ENCODE results near the gene ARHGEF11.

ARHGEF11 gene

GRCh38 chr1:156896490-156897033 lies 149.0 kb downstream of the ARHGEF11 start:
- no peak overlapping the region for H3K4me3 Mint-ChIP-seq
- H3K9me3 Mint-ChIP-seq = no peaks in the 10 kb centered on the region
- H3K4me1 Mint-ChIP-seq (ENCODE audit: low read depth) = peaks cover 8% of the 10 kb centered on the region
- peaks cover 59% of the 10 kb centered on the region for H3K27me3 Mint-ChIP-seq (ENCODE audit: low read depth)
- H3K36me3 Mint-ChIP-seq (ENCODE audit: low read depth) = no peaks in the 10 kb centered on the region
- no peak overlapping the region for H3K27ac Mint-ChIP-seq
- DNase-seq (ENCODE audit: low spot score) = no peak

GRCh38 chr1:156895927-156896326 lies 149.6 kb downstream of the ARHGEF11 start:
- Mint-ChIP-seq H3K4me3 (no peak overlapping the region), H3K4me1 (ENCODE audit: low read depth) (peaks cover 8% of the 10 kb centered on the region), H3K9me3 (no peaks in the 10 kb centered on the region), H3K27me3 (ENCODE audit: low read depth) (peaks cover 63% of the 10 kb centered on the region), H3K36me3 (ENCODE audit: low read depth) (no peaks in the 10 kb centered on the region), H3K27ac (no peak overlapping the region)
- no peak for DNase-seq (ENCODE audit: low spot score)

GRCh38 chr1:156895455-156895812 lies 150.1 kb downstream of the ARHGEF11 start:
- no peaks in the 10 kb centered on the region for H3K36me3 Mint-ChIP-seq (ENCODE audit: low read depth)
- H3K4me3 Mint-ChIP-seq = no peak overlapping the region
- peaks cover 66% of the 10 kb centered on the region for H3K27me3 Mint-ChIP-seq (ENCODE audit: low read depth)
- DNase-seq (ENCODE audit: low spot score) = no peak
- H3K9me3 Mint-ChIP-seq = no peaks in the 10 kb centered on the region
- no peak overlapping the region for H3K27ac Mint-ChIP-seq
- peaks cover 8% of the 10 kb centered on the region for H3K4me1 Mint-ChIP-seq (ENCODE audit: low read depth)

GRCh38 chr1:156894711-156895454 lies 150.7 kb downstream of the ARHGEF11 start:
- Mint-ChIP-seq H3K4me3 (no peak overlapping the region), H3K27ac (no peak overlapping the region), H3K9me3 (no peaks in the 10 kb centered on the region), H3K27me3 (ENCODE audit: low read depth) (peaks cover 64% of the 10 kb centered on the region), H3K4me1 (ENCODE audit: low read depth) (peaks cover 8% of the 10 kb centered on the region), H3K36me3 (ENCODE audit: low read depth) (no peaks in the 10 kb centered on the region)
- no peak for DNase-seq (ENCODE audit: low spot score)

GRCh38 chr1:156894001-156894400 lies 151.5 kb downstream of the ARHGEF11 start:
- no peak for DNase-seq (ENCODE audit: low spot score)
- Mint-ChIP-seq H3K4me1 (ENCODE audit: low read depth) (peaks cover 8% of the 10 kb centered on the region), H3K9me3 (no peaks in the 10 kb centered on the region), H3K4me3 (no peak overlapping the region), H3K27ac (no peak overlapping the region), H3K36me3 (ENCODE audit: low read depth) (no peaks in the 10 kb centered on the region), H3K27me3 (ENCODE audit: low read depth) (peaks cover 62% of the 10 kb centered on the region)

- Mint-ChIP-seq H3K9me3 (no peaks in the 10 kb centered on the region), H3K36me3 (ENCODE audit: low read depth) (no peaks in the 10 kb centered on the region), H3K4me1 (ENCODE audit: low read depth) (peaks cover 4% of the 10 kb centered on the region), H3K27ac (no peak within 1 kb of the TSS), H3K27me3 (ENCODE audit: low read depth) (peaks cover 55% of the 10 kb centered on the region), H3K4me3 (peak within 1 kb of the TSS; percentile 68)
- no peak for DNase-seq (ENCODE audit: low spot score)
Measured at GRCh38 chr1:156893048-156893953, 152.2 kb downstream of the ARHGEF11 start, which contains the start of gene PEAR1. Gene PEAR1, plus strand, starts transcription at chr1:156893718. Its CDS starts 10,209 bp downstream, at chr1:156903927.

GRCh38 chr1:156892190-156893047 lies 153.1 kb downstream of the ARHGEF11 start:
- Mint-ChIP-seq H3K9me3 (no peaks in the 10 kb centered on the region), H3K27me3 (ENCODE audit: low read depth) (peaks cover 50% of the 10 kb centered on the region), H3K4me3 (peak overlapping the region; percentile 68), H3K4me1 (ENCODE audit: low read depth) (peaks cover 3% of the 10 kb centered on the region), H3K27ac (no peak overlapping the region), H3K36me3 (ENCODE audit: low read depth) (no peaks in the 10 kb centered on the region)
- peak; percentile 84 for DNase-seq (ENCODE audit: low spot score)

- no peak overlapping the region for H3K4me3 Mint-ChIP-seq
- H3K36me3 Mint-ChIP-seq (ENCODE audit: low read depth) = no peaks in the 10 kb centered on the region
- DNase-seq (ENCODE audit: low spot score) = peak; percentile 51
- H3K27ac Mint-ChIP-seq = no peak overlapping the region
- peaks cover 3% of the 10 kb centered on the region for H3K4me1 Mint-ChIP-seq (ENCODE audit: low read depth)
- no peaks in the 10 kb centered on the region for H3K9me3 Mint-ChIP-seq
- peaks cover 40% of the 10 kb centered on the region for H3K27me3 Mint-ChIP-seq (ENCODE audit: low read depth)
Measured at GRCh38 chr1:156889802-156890580, 155.6 kb downstream of the ARHGEF11 start.

GRCh38 chr1:156887734-156888133 lies 157.8 kb downstream of the ARHGEF11 start:
- peaks cover 25% of the 10 kb centered on the region for H3K27me3 Mint-ChIP-seq (ENCODE audit: low read depth)
- no peaks in the 10 kb centered on the region for H3K36me3 Mint-ChIP-seq (ENCODE audit: low read depth)
- H3K4me1 Mint-ChIP-seq (ENCODE audit: low read depth) = peaks cover 3% of the 10 kb centered on the region
- no peak for DNase-seq (ENCODE audit: low spot score)
- no peaks in the 10 kb centered on the region for H3K9me3 Mint-ChIP-seq
- no peak overlapping the region for H3K27ac Mint-ChIP-seq
- H3K4me3 Mint-ChIP-seq = no peak overlapping the region

GRCh38 chr1:156887317-156887716 lies 158.2 kb downstream of the ARHGEF11 start:
- peaks cover 3% of the 10 kb centered on the region for H3K4me1 Mint-ChIP-seq (ENCODE audit: low read depth)

GRCh38 chr1:156886583-156887281 lies 158.8 kb downstream of the ARHGEF11 start:
- Mint-ChIP-seq H3K27ac (no peak overlapping the region), H3K9me3 (no peaks in the 10 kb centered on the region), H3K27me3 (ENCODE audit: low read depth) (peaks cover 19% of the 10 kb centered on the region), H3K36me3 (ENCODE audit: low read depth) (no peaks in the 10 kb centered on the region), H3K4me3 (no peak overlapping the region), H3K4me1 (ENCODE audit: low read depth) (no peaks in the 10 kb centered on the region)
- no peak for DNase-seq (ENCODE audit: low spot score)

More at GRCh38 chr1:156887317-156887716, 158.2 kb downstream of the ARHGEF11 start:
- Mint-ChIP-seq H3K36me3 (ENCODE audit: low read depth) (no peaks in the 10 kb centered on the region), H3K27ac (no peak overlapping the region), H3K9me3 (no peaks in the 10 kb centered on the region), H3K27me3 (ENCODE audit: low read depth) (peaks cover 24% of the 10 kb centered on the region), H3K4me3 (no peak overlapping the region)
- DNase-seq (ENCODE audit: low spot score) = no peak

GRCh38 chr1:156885880-156886355 lies 159.6 kb downstream of the ARHGEF11 start:
- peaks cover 11% of the 10 kb centered on the region for H3K27me3 Mint-ChIP-seq (ENCODE audit: low read depth)
- H3K27ac Mint-ChIP-seq = no peak overlapping the region
- no peak overlapping the region for H3K4me3 Mint-ChIP-seq
- H3K36me3 Mint-ChIP-seq (ENCODE audit: low read depth) = no peaks in the 10 kb centered on the region
- H3K9me3 Mint-ChIP-seq = no peaks in the 10 kb centered on the region
- H3K4me1 Mint-ChIP-seq (ENCODE audit: low read depth) = no peaks in the 10 kb centered on the region
- DNase-seq (ENCODE audit: low spot score) = no peak
